ENCODE results near the gene KIAA1549. TPM values are rescaled to one million over a fixed set of nuclear protein-coding genes. Genes with fewer than 3 reads are reported as not detected.

Gene KIAA1549
- total RNA-seq, 4 donors from 2014 or later: 0.93 to 3.8 (median 2.0) TPM

DNA sequence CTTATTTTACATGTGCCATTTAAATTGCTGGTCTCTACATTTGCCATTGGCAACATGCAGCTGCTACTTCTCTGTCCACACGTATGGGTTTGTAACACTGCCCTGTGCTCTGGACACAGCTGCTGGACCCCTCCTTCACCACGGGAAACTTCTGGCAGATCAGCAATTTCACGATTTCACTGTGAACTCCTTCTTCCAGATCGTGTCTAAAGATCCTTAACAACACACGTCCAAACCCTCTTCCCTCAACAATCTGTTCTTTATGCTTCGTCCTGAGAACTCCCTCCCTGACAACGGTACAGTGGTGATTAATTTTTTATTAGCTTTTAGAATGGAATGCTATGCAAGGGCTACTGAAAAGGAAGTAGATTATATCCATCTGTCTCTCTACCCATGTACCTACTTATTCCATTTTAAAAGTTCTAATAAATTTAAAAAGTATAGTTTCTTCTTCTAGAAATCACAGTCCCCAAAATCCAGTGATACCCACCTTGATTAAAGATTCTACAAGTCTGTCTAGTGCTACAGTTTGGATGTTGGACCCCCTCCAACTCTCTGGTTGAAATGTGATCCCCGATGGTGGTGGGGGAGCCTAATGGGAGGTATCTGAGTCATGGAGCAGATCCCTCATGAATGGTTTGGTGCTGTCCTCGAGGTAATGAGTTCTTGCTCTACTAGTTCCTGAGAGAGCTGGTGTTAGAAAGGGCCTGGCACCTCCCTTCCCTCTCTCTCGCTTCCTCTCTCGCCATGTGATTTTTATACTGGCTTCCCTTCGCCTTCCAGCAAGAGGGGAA lies 81.0 kb downstream of the KIAA1549 start:
- Histone ChIP-seq H3K4me1 (no peaks in the 10 kb centered on the region), H3K4me3 (no peak overlapping the region), H3K27ac (no peak overlapping the region), H3K9me3 (no peaks in the 10 kb centered on the region), H3K27me3 (no peaks in the 10 kb centered on the region), H3K36me3 (peaks cover 0 to 29% of the 10 kb centered on the region in 2 donors)
- ATAC-seq: no peak
- TF ChIP-seq, protein P1, sequence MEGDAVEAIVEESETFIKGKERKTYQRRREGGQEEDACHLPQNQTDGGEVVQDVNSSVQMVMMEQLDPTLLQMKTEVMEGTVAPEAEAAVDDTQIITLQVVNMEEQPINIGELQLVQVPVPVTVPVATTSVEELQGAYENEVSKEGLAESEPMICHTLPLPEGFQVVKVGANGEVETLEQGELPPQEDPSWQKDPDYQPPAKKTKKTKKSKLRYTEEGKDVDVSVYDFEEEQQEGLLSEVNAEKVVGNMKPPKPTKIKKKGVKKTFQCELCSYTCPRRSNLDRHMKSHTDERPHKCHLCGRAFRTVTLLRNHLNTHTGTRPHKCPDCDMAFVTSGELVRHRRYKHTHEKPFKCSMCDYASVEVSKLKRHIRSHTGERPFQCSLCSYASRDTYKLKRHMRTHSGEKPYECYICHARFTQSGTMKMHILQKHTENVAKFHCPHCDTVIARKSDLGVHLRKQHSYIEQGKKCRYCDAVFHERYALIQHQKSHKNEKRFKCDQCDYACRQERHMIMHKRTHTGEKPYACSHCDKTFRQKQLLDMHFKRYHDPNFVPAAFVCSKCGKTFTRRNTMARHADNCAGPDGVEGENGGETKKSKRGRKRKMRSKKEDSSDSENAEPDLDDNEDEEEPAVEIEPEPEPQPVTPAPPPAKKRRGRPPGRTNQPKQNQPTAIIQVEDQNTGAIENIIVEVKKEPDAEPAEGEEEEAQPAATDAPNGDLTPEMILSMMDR (IDR thresholded peaks at IDR 0.05): no peak
- TF ChIP-seq POLR2A (IDR thresholded peaks at IDR 0.05) (no peak), EP300 (IDR thresholded peaks at IDR 0.05) (no peak), POLR2AphosphoS5 (IDR thresholded peaks at IDR 0.05) (no peak)
- 48 to 54% methylated on average over 8 to 11 of the region's 12 CpGs for WGBS, 2 donors (ENCODE audit: low coverage in 1 of 2)

DNA sequence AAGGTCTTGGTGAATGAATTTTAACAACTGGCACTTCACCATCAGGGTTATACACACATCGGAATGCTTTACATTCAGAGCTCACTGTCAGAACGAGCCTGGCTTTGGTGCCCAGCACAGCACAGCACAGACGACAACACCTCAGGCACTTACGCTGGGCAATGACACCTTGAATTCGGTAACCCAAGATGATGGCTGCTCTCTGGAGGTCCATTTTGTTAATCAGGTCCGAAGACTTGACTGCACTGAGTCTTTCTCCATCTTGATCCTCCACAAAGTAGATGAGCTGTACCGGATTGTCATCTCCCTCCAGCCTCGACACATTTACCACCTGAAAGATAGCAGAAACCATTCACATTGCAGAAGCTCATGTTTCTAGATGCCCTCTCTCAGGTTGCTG lies 82.4 kb downstream of the KIAA1549 start:
- TF ChIP-seq, protein P1 (IDR thresholded peaks at IDR 0.05): no peak
- TF ChIP-seq POLR2AphosphoS5 (IDR thresholded peaks at IDR 0.05): no peak
- no peak for TF ChIP-seq POLR2A (IDR thresholded peaks at IDR 0.05)
- no peak for TF ChIP-seq EP300 (IDR thresholded peaks at IDR 0.05)
- Histone ChIP-seq H3K4me1 (no peaks in the 10 kb centered on the region), H3K27ac (no peak overlapping the region), H3K36me3 (peaks cover 0 to 37% of the 10 kb centered on the region in 2 donors), H3K4me3 (no peak overlapping the region), H3K27me3 (no peaks in the 10 kb centered on the region), H3K9me3 (no peaks in the 10 kb centered on the region)
- ATAC-seq: no peak
- 75 to 84% methylated on average over 5 to 6 of the region's 8 CpGs for WGBS, 2 donors (ENCODE audit: low coverage in 1 of 2)

DNA sequence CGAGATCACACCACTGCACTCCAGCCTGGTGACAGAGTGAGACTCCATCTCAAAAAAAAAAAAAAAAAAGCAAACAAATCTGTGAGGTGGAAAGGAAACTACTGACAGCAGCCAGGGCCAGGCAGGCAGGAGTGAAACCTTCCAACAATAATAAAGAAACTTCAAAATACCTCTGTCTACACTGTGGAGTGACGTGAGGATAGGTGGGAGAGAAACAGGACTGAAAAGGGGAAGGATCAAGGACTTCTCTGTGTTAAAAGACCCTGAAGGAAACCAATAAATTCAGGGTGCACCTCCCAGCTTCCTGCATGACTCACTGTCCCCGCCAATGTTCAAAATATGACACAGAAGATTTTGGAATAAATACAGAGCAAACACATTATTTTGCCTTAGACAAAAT lies 82.9 kb downstream of the KIAA1549 start:
- Histone ChIP-seq H3K27me3 (no peaks in the 10 kb centered on the region), H3K27ac (no peak overlapping the region), H3K9me3 (no peaks in the 10 kb centered on the region), H3K4me3 (no peak overlapping the region), H3K36me3 (peaks cover 0 to 37% of the 10 kb centered on the region in 2 donors), H3K4me1 (no peaks in the 10 kb centered on the region)
- TF ChIP-seq EP300 (IDR thresholded peaks at IDR 0.05): no peak
- TF ChIP-seq POLR2AphosphoS5 (IDR thresholded peaks at IDR 0.05): no peak
- TF ChIP-seq, protein P1 (IDR thresholded peaks at IDR 0.05): no peak
- no peak for TF ChIP-seq POLR2A (IDR thresholded peaks at IDR 0.05)
- WGBS, 2 donors (ENCODE audit: low coverage in 1 of 2): 71 to 80% methylated on average over 2 of the region's 3 CpGs
- ATAC-seq: no peak

DNA sequence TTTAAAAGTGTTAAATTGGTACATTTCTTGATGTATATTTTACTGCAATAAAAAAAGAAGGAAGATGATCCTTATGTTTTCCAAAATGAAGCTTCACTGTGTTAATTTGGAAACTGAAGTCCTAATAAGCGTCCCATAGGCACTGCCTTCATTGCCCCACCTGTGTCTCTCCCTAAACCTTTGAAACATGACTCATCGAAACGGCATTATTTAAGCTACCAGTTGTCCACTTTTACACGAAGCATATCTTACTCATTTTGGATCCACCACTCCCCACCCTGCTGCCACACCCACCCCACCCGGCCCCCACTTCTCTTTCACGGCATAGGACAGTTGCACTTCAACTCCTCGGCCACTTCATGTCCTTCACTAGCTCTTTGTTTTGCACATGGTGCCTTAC lies 85.5 kb downstream of the KIAA1549 start:
- ATAC-seq: no peak
- Histone ChIP-seq H3K36me3 (peaks cover 0 to 35% of the 10 kb centered on the region in 2 donors), H3K27ac (no peak overlapping the region), H3K4me3 (no peak overlapping the region), H3K9me3 (no peaks in the 10 kb centered on the region), H3K4me1 (peaks cover 0 to 4% (median 0%) of the 10 kb centered on the region in 3 donors), H3K27me3 (no peaks in the 10 kb centered on the region)
- WGBS, 2 donors (ENCODE audit: low coverage in 1 of 2): 89 to 100% methylated on average over 5 to 7 of the region's 7 CpGs
- TF ChIP-seq EP300 (IDR thresholded peaks at IDR 0.05) (no peak), POLR2A (IDR thresholded peaks at IDR 0.05) (no peak), POLR2AphosphoS5 (IDR thresholded peaks at IDR 0.05) (no peak)
- TF ChIP-seq, protein P1 (IDR thresholded peaks at IDR 0.05): no peak

DNA sequence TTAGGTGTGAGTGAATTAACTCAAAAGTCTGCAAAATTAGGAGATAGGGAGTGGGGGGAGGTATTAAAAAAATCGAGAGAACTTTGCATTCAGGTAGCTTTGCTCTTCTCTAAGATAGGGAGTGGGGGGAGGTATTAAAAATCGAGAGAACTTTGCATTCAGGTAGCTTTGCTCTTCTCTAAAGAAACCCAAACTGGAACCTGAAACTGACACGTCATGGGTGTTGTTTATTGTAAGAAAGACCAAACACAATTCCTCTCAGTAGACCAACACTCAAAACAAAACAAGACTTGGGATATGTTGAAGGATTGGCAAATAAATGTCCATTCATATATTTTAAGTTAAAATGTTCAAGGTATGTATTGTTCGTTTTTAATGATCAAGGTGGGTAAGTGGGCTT lies 87.9 kb downstream of the KIAA1549 start:
- Histone ChIP-seq H3K4me3 (no peak overlapping the region), H3K27ac (no peak overlapping the region), H3K9me3 (no peaks in the 10 kb centered on the region), H3K4me1 (peaks cover 0 to 6% (median 0%) of the 10 kb centered on the region in 3 donors), H3K36me3 (peaks cover 0 to 26% of the 10 kb centered on the region in 2 donors), H3K27me3 (no peaks in the 10 kb centered on the region)
- TF ChIP-seq EP300 (IDR thresholded peaks at IDR 0.05) (no peak), POLR2A (IDR thresholded peaks at IDR 0.05) (no peak), POLR2AphosphoS5 (IDR thresholded peaks at IDR 0.05) (no peak)
- TF ChIP-seq, protein P1 (IDR thresholded peaks at IDR 0.05): no peak
- ATAC-seq: no peak
- WGBS, 2 donors (ENCODE audit: low coverage in 1 of 2): 91 to 94% methylated on average over 4 of the region's 4 CpGs

Measured in gastroesophageal sphincter (tissue), 4 donors.